Measurements from ENCODE around the gene RALY.
A peak's percentile ranks its signal among the peaks of the same experiment; 100 is the strongest.
"Not testable (repeated sequence)": the region's sequence is repeated elsewhere in the genome, so short reads cannot be mapped to it uniquely, and the experiment has no call there.

Gene RALY

GRCh38 chr20:34018166-34018565 is 24.5 kb downstream of the RALY start:
- no peak for DNase-seq

GRCh38 chr20:34022151-34022838 is 28.6 kb downstream of the RALY start:
- peak in 1 of 2 experiments; percentile 80 for DNase-seq

DNA sequence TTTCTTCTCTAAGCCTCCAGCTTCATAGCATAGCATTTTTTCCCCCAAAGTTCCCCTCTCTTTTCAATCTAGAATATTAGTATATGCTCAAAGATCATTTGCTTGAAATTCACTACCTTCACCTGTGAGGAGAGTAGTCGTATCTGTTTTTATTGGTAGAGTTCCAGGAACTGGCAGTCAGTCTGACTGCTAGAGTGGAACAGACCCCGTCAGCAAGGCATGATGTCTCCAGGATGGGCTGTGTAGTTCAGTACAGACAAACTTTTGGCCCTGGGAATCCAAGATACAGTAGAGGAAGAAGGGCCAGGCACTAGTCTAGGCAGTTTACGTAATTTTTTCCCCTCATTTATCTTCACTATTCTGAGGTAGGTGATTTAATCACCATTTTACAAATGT is 29.1 kb downstream of the RALY start:
- no peak for DNase-seq

- no peak for DNase-seq
Observed at GRCh38 chr20:34023937-34024722, 30.4 kb downstream of the RALY start.

- DNase-seq: no peak
Observed at GRCh38 chr20:34024723-34025351, 31.1 kb downstream of the RALY start.

DNA sequence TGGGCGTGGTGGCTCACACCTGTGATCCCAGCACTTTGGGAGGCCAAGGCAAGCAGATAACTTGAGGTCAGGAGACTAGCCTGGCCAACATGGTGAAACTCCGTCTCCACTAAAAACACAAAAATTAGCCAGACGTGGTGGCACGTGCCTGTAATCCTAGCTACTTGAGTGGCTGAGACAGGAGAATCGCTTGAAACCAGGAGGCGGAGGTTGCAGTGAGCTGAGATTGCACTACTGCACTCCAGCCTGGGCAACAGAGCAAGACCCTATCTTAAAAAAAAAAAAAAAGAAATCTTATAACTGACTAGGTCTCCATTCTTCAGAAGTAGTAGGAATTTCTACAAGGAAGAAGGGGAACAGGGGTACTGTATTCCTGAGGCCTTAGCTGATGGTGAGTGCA is 34.3 kb downstream of the RALY start:
- DNase-seq: not testable (repeated sequence)

- no peak for DNase-seq
Observed at GRCh38 chr20:34029415-34029814, 35.7 kb downstream of the RALY start.

DNA sequence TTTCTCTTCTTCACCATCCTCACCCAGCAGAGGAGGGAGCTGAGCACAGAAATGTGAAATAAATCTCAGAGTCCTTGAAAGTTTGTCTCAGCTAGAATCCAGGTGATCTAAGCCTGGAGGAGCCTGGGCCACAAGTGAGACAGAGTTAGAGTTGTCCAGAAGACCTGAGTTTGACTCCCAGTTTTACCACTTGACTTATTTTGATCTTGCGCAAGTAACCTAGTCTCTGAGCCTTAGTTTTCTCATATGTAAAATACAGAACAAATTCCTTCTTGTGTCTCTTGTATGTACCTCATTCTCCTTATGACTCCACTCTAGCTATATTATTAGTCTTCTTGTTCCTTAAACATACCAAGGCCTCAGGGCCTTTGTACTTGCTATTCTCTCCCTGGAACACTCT is 36.7 kb downstream of the RALY start:
- DNase-seq: no peak

- no peak for DNase-seq
Observed at GRCh38 chr20:34033903-34034302, 40.2 kb downstream of the RALY start.

GRCh38 chr20:34037121-34037520 is 43.4 kb downstream of the RALY start:
- DNase-seq: no peak

- no peak for DNase-seq
Observed at GRCh38 chr20:34037767-34038166, 44.1 kb downstream of the RALY start.

- DNase-seq: no peak
Observed at GRCh38 chr20:34040300-34040995, 46.7 kb downstream of the RALY start.

DNA sequence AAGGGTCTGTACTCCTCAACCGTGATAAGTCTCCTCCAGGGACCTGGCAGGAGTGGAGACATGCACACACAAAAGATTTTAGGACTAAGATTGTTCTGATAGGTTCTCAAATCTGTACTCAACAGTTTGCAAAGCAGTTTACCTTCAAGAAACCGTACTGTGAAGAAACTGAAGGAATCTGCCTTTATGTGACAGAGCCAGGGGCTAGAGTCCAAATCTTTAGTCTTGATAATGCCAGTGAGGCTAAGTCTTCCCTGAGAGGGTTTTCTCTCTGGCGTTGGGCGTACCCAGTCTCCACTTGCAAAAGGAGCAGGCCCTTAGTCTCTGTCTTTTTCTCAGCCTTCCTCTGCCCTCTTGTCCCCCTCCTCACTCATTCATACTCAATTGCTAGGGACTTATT is 47.5 kb downstream of the RALY start:
- no peak for DNase-seq

- no peak for DNase-seq
Observed at GRCh38 chr20:34042262-34042661, 48.6 kb downstream of the RALY start.

GRCh38 chr20:34043025-34043424 is 49.3 kb downstream of the RALY start:
- DNase-seq: no peak

GRCh38 chr20:34045294-34045693 is 51.6 kb downstream of the RALY start:
- DNase-seq: no peak

- DNase-seq: no peak
Observed at GRCh38 chr20:34045930-34046725, 52.4 kb downstream of the RALY start.

GRCh38 chr20:34047010-34047687 is 53.4 kb downstream of the RALY start:
- no peak for DNase-seq

- DNase-seq: no peak
Observed at GRCh38 chr20:34047917-34048316, 54.2 kb downstream of the RALY start.

GRCh38 chr20:34049389-34049788 is 55.7 kb downstream of the RALY start:
- no peak for DNase-seq

- no peak for DNase-seq
Observed at GRCh38 chr20:34049897-34050695, 56.4 kb downstream of the RALY start.
